H1 (cell line): ENCODE results near the gene KLK10. TPM values are rescaled to one million over a fixed set of nuclear protein-coding genes. Genes with fewer than 3 reads are reported as not detected.

Experiments used
- CTCF ChIP-seq, 3 experiments: IDR thresholded peaks; 1 replicate in 2 of 3; 2 replicates in 1 of 3; pipeline versions ENCODE4 v1.5.1 to v1.6.1; 2011; ENCODE audit warnings: low read length in 3 of 3, mild to moderate bottlenecking in 3 of 3, inconsistent platforms in 2 of 3, low read depth in 1 of 3, moderate library complexity in 1 of 3; ENCODE audit not compliant: insufficient read depth in 1 of 3; ENCODE audit errors: control extremely low read depth in 1 of 3
- EZH2 ChIP-seq: fragments of 200-600 bp; sonication (generic); IDR thresholded peaks from 2 replicates; pipeline ENCODE4 v1.7.1; 2012; ENCODE audit warnings: low read depth, mild to moderate bottlenecking, moderate library complexity, low read length, inconsistent platforms; ENCODE audit not compliant: severe bottlenecking
- polyA plus RNA-seq, 7 experiments: library from polyadenylated mRNA; depleted of rRNA in 3 of 7; stranded (reverse) in 5 of 7; unstranded in 2 of 7; fragments of >200 nt in 5 of 7; fragments of 200-250 nt in 2 of 7; gene quantifications; 1 replicate in 5 of 7; 2 replicates in 1 of 7; 4 replicates in 1 of 7; pipeline versions ENCODE4 v1.2.1 to v1.2.3, GENCODE V29; 2011 to 2013; ENCODE audit warnings: missing spikeins in 2 of 7, mixed read lengths in 2 of 7
- total RNA-seq: library from RNA; stranded (reverse); fragmentation: NEBNext Ultra II Directional; extraction: Animal tissue kit (Norgen Biotek cat#: 25700); gene quantifications from 2 replicates; pipeline ENCODE4 v1.2.1, GENCODE V29; 2021

KLK10 gene
- total and polyA plus RNA-seq, 2 of the 8 experiments (the other 6 are each of a cell fraction or from before 2014, with no cell fraction given): 4.8 to 9.7 TPM

- TF ChIP-seq CTCF (IDR thresholded peaks at IDR 0.05; ENCODE audit: control extremely low read depth in 1 of 3, insufficient read depth in 1 of 3, low read depth in 1 of 3, low read length in 3 of 3) (no peak), EZH2 (no peak)
These were observed 37.3 kb downstream of the KLK10 start (continued) for GRCh38 chr19:50982186-50982585.
